Right hindlimb (tissue), 1 donor: Measurements from ENCODE around the gene CLCN4.

ENCODE experiments used
- DNase-seq: peaks from one replicate; pipeline ENCODE4 v3.0.0-alpha.2; 2018

Gene CLCN4

GRCh38 chrX:10156199-10157031 lies at the start of gene CLCN4:
TSS of gene CLCN4 (plus strand) at chrX:10156975. CDS start at chrX:10185033, 28,058 bp downstream.
- peak; percentile 71 for DNase-seq

- DNase-seq, result no peak
Observed at GRCh38 chrX:10107483-10107882, 49.3 kb upstream of the CLCN4 start.

- no peak for DNase-seq
Observed at GRCh38 chrX:10108288-10108687, 48.5 kb upstream of the CLCN4 start.

GRCh38 chrX:10109695-10110094 lies 47.1 kb upstream of the CLCN4 start:
- peak; percentile 46 for DNase-seq

- DNase-seq, result no peak
Observed at GRCh38 chrX:10110316-10110935, 46.3 kb upstream of the CLCN4 start.

GRCh38 chrX:10110984-10111363 lies 45.8 kb upstream of the CLCN4 start:
- no peak for DNase-seq

GRCh38 chrX:10111364-10112148 lies 45.2 kb upstream of the CLCN4 start:
- no peak for DNase-seq

GRCh38 chrX:10112510-10112909 lies 44.3 kb upstream of the CLCN4 start:
- DNase-seq, result no peak

GRCh38 chrX:10115082-10115481 lies 41.7 kb upstream of the CLCN4 start:
- DNase-seq, result no peak

GRCh38 chrX:10117301-10117700 lies 39.5 kb upstream of the CLCN4 start:
- DNase-seq, result no peak

GRCh38 chrX:10117864-10118377 lies 38.9 kb upstream of the CLCN4 start:
- no peak for DNase-seq

GRCh38 chrX:10118530-10118929 lies 38.2 kb upstream of the CLCN4 start:
- no peak for DNase-seq

GRCh38 chrX:10119399-10119990 lies 37.3 kb upstream of the CLCN4 start:
- peak; percentile 54 for DNase-seq

- DNase-seq, result no peak
Observed at GRCh38 chrX:10120331-10120730, 36.4 kb upstream of the CLCN4 start.

GRCh38 chrX:10120828-10121227 lies 35.9 kb upstream of the CLCN4 start:
- no peak for DNase-seq

- DNase-seq, result no peak
Observed at GRCh38 chrX:10121787-10122186, 35.0 kb upstream of the CLCN4 start.

- DNase-seq, result no peak
Observed at GRCh38 chrX:10124506-10125247, 32.1 kb upstream of the CLCN4 start.

GRCh38 chrX:10125248-10125615 lies 31.5 kb upstream of the CLCN4 start:
- DNase-seq, result no peak

- DNase-seq, result peak; percentile 30
Observed at GRCh38 chrX:10126044-10126443, 30.7 kb upstream of the CLCN4 start.

GRCh38 chrX:10126834-10127233 lies 29.9 kb upstream of the CLCN4 start:
- DNase-seq, result no peak

GRCh38 chrX:10128386-10128785 lies 28.4 kb upstream of the CLCN4 start:
- no peak for DNase-seq

- no peak for DNase-seq
Observed at GRCh38 chrX:10129229-10129628, 27.5 kb upstream of the CLCN4 start.
